Measurements from ENCODE around the gene GPRC5B. TPM values are rescaled to one million over a fixed set of nuclear protein-coding genes. Genes with fewer than 3 reads are reported as not detected.

Gene GPRC5B
- total and polyA plus RNA-seq, 2 of the 8 experiments (the other 6 are each of a cell fraction or from before 2014, with no cell fraction given) = 106 to 160 TPM

DNA sequence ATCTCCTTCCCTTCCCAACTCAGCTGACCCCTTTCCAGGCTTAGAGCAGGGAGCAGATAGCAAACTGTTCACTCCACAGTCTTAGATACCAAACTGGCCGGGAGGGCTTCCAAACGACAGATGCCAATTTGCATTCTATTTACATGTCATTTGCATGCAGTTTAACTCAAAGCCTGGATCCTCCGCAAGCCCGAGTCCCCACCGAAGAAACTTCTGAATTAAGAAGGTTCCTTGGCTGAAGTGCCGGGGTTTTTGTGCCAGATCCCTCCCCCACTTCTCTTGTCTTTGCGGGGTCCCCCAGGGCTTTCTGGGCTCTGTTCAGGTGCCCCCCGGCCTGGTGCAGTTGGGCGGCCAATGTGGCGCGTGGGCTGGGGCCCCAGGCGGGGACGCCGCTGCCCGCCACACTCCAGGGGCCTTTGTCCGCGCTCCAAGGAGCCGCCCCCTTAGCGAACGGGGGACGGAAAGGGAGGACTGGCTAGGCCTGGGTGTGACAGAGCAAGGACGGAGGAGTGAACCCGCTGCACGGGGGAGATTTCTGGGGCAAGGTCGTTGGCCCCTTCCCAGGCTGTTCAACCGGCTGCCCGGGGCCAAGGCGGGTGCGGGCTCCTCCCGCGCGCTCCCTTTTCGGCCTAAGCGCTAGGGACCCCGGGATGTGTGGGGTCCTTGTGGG lies 1.2 kb downstream of the GPRC5B start:
- peak overlapping the region; percentile 86 for H3K4ac ChIP-seq (replicated peaks; ENCODE audit: insufficient read length, low read depth, low read length)
- H2BK20ac ChIP-seq (ENCODE audit: low read length) = no peak overlapping the region
- POLR2A ChIA-PET (ENCODE audit: partially characterized antibody) = interaction anchor here (0.9 to 3.5 kb wide), 16 partner anchors 12 to 328 kb away, joined by 3 to 28 read pairs (median 4); partner anchors contain the start of genes IQCK, KNOP1 and VPS35L
- H3K23ac ChIP-seq (ENCODE audit: insufficient read length) = no peak overlapping the region
- DNase-seq (ENCODE audit: low read depth in 1 of 2, low spot score in 2 of 2) = peak in 1 of 2 experiments; percentile 71
- peak overlapping the region; percentile 59 to 83 (median 74) for H3K4me3 ChIP-seq (ENCODE audit: extremely low read depth in 1 of 4, insufficient read depth in 2 of 4, low read depth in 3 of 4, low read length in 4 of 4)
- H3K79me1 ChIP-seq (ENCODE audit: low read depth, low read length) = peaks cover 15% of the 10 kb centered on the region
- peaks cover 7 to 53% of the 10 kb centered on the region in 2 experiments for H3K79me2 ChIP-seq (ENCODE audit: control insufficient read depth in 1 of 2, insufficient read depth in 2 of 2, low read length in 2 of 2)
- 0% methylated on average over 35 of the region's 35 CpGs; no CpG with 5 or more reads in 1 of the 2 experiments for WGBS, 2 experiments (ENCODE audit: extremely low coverage in 1 of 2, insufficient coverage in 1 of 2, insufficient read length in 1 of 2, insufficient replicate concordance in 2 of 2, low coverage in 1 of 2, low lambda C conversion rate in 2 of 2, missing lambda C conversion rate in 1 of 2)
- H3K18ac ChIP-seq (ENCODE audit: extremely low read depth, low read length) = peak overlapping the region; percentile 87
- 0 out of 2 replicates have a peak overlapping the region, but pooled peaks have one; percentile 82 for H2BK12ac ChIP-seq (ENCODE audit: low read depth, low read length)
- CTCF ChIA-PET (ENCODE audit: partially characterized antibody) = interaction anchor here (0.9 to 1.7 kb wide), 8 partner anchors 19 to 285 kb away, joined by 3 to 14 read pairs (median 4); partner anchors contain the start of genes IQCK and KNOP1
- no peaks in the 10 kb centered on the region for H3K9me3 ChIP-seq (ENCODE audit: insufficient read depth in 2 of 2, low read depth in 1 of 2, low read length in 1 of 2)
- H4K5ac ChIP-seq (ENCODE audit: insufficient read length, low read depth, low read length) = peak overlapping the region; percentile 13
- H3K14ac ChIP-seq (ENCODE audit: insufficient read length) = no peak overlapping the region
- FAIRE-seq = peak; percentile 68
- peak overlapping the region; percentile 28 for H4K8ac ChIP-seq (ENCODE audit: extremely low read depth, insufficient read depth, low read length)
- peaks cover 0 to 19% (median 2%) of the 10 kb centered on the region in 4 experiments; a peak in 2 of 8 replicates for H3K36me3 ChIP-seq (ENCODE audit: control insufficient read depth in 2 of 4, insufficient read depth in 4 of 4, low read length in 3 of 4)
- H2BK15ac ChIP-seq (ENCODE audit: low read length) = no peak overlapping the region
- peak overlapping the region in 3 of 4 experiments; percentile 46 to 61 (median 51); a peak in 6 of 7 replicates for H3K9ac ChIP-seq (replicated peaks in 1 of 4; ENCODE audit: extremely low read depth in 1 of 4, low read depth in 3 of 4, low read length in 3 of 4)
- peaks cover 0 to 11% (median 7%) of the 10 kb centered on the region in 4 experiments; a peak in 5 of 7 replicates for H3K27me3 ChIP-seq (replicated peaks in 1 of 4; ENCODE audit: control insufficient read depth in 3 of 4, extremely low read depth in 1 of 4, insufficient read depth in 3 of 4, low read length in 3 of 4)
- peak overlapping the region; percentile 89 to 97 for H3K4me2 ChIP-seq (ENCODE audit: insufficient read depth in 1 of 2, low read depth in 2 of 2, low read length in 2 of 2)
- H2AFZ ChIP-seq (ENCODE audit: low read length) = no peak overlapping the region
- no peak overlapping the region for H3K27ac ChIP-seq (ENCODE audit: low read depth, low read length)
- peaks cover 5 to 36% (median 25%) of the 10 kb centered on the region in 4 experiments for H3K4me1 ChIP-seq (replicated peaks in 1 of 4; ENCODE audit: control insufficient read depth in 3 of 4, insufficient read depth in 4 of 4, low read length in 3 of 4)
- H4K20me1 ChIP-seq (replicated peaks in 1 of 2; ENCODE audit: control insufficient read depth in 1 of 2, insufficient read depth in 2 of 2, low read length in 2 of 2) = peaks cover 2 to 4% of the 10 kb centered on the region in 2 experiments
- peak overlapping the region; percentile 90; the same call in 1 of the 2 replicates for H2BK5ac ChIP-seq (ENCODE audit: low read depth, low read length)
- H3K56ac ChIP-seq (replicated peaks; ENCODE audit: insufficient read length, low read depth, low read length) = peak overlapping the region; percentile 20
- peak overlapping the region; percentile 69 for H4K91ac ChIP-seq (replicated peaks; ENCODE audit: insufficient read length, low read length)
- peaks cover 15% of the 10 kb centered on the region; the same call in 1 of the 2 replicates for H3K23me2 ChIP-seq (ENCODE audit: low read depth, low read length)
- H2AK5ac ChIP-seq (ENCODE audit: low read depth, low read length) = no peak overlapping the region
- peak overlapping the region; percentile 25 for H2BK120ac ChIP-seq (replicated peaks; ENCODE audit: low read depth, low read length)
- TF ChIP-seq CHD1 (IDR thresholded peaks at IDR 0.05; ENCODE audit: low read depth, low read length) (no peak), BRCA1 (IDR thresholded peaks at IDR 0.05; ENCODE audit: low read depth, low read length) (no peak), GABPA (IDR thresholded peaks at IDR 0.05; ENCODE audit: borderline replicate concordance, insufficient read depth, low read length) (no peak), CBX8 (IDR thresholded peaks at IDR 0.05; ENCODE audit: borderline replicate concordance, low read depth, low read length) (no peak), NANOG (IDR thresholded peaks at IDR 0.05; ENCODE audit: insufficient read depth, low read depth, low read length, poor library complexity, severe bottlenecking) (no peak), CREB1 (IDR thresholded peaks at IDR 0.05) (no peak), SUZ12 (IDR thresholded peaks at IDR 0.05; ENCODE audit: low read length) (no peak), PHF8 (conservative IDR thresholded peaks at IDR 0.05; ENCODE audit: low read depth, low read length) (peak; percentile 14; the same call in 1 of the 2 replicates), ASH2L (IDR thresholded peaks at IDR 0.05; ENCODE audit: low read length) (peak; percentile 62)
- TF ChIP-seq, protein P1, sequence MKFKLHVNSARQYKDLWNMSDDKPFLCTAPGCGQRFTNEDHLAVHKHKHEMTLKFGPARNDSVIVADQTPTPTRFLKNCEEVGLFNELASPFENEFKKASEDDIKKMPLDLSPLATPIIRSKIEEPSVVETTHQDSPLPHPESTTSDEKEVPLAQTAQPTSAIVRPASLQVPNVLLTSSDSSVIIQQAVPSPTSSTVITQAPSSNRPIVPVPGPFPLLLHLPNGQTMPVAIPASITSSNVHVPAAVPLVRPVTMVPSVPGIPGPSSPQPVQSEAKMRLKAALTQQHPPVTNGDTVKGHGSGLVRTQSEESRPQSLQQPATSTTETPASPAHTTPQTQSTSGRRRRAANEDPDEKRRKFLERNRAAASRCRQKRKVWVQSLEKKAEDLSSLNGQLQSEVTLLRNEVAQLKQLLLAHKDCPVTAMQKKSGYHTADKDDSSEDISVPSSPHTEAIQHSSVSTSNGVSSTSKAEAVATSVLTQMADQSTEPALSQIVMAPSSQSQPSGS (IDR thresholded peaks at IDR 0.05; ENCODE audit: low read length) = no peak
